ENCODE data around the gene CA12.

GRCh38 chr15:63339006-63339766 lies 42.5 kb downstream of the CA12 start:
- TF ChIP-seq CTCF (IDR thresholded peaks at IDR 0.05) (no peak), POLR2A (IDR thresholded peaks at IDR 0.05) (no peak)

Data from vagina (tissue), 2 donors.